GM19463 (cell line): Measurements from ENCODE around the gene DKC1.

Experiments
- ATAC-seq: cut with Tn5 transposase; IDR thresholded peaks from one replicate; pipeline ENCODE4 v1.9.1; 2021; ENCODE audit warnings: mild to moderate bottlenecking, moderate library complexity; ENCODE audit not compliant: unreplicated experiment

DKC1 gene

GRCh38 chrX:154735695-154736393, 26.8 kb upstream of the DKC1 start:
- no peak for ATAC-seq

DNA sequence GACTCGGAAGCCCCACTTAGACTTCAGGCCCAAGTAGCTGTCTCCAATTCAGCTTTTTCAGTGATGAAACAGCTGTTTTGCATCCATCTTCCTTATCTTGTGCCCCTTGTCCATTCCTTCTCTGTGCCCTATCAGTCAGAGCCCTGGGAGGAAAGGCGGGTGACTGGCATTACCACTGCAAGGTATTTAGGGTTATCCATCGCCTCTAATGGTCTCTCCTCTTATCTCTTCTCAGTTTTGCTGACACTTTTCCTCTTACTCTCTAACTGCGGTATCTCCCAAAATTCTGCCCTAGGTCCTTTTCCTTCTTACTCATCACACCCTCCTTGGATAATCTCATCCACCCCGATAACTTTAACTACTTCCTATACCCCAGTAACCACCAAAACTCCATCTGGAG, 25.5 kb upstream of the DKC1 start:
- no peak for ATAC-seq

- ATAC-seq, result no peak
Observed at GRCh38 chrX:154738011-154738738, 24.5 kb upstream of the DKC1 start.

DNA sequence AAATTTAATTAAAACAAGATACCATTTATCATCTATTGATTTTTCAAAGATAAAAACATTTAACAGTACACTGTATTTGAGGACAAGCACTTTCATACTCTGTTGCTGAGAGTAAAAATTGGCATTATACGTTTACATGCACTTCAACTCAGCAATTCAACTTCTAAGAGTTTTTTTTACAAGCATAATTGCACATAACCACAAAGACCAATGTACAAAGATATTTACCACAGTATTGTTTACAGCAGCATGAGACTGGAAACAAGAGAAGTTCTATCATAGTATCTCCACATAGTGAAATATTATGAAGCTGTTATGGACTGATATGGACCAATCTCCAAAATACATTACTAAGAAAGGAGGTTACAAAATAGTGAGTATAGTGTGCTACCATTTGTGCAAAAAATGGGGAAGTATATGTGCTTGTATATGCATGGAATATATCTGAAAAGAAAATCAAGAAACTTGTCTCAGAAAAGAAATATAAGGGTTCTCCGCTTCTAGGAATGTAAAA, 22.7 kb upstream of the DKC1 start:
- no peak for ATAC-seq

- ATAC-seq, result no peak
Observed at GRCh38 chrX:154742613-154743012, 20.1 kb upstream of the DKC1 start.

- ATAC-seq, result peak; percentile 47
Observed at GRCh38 chrX:154748712-154749339, 13.8 kb upstream of the DKC1 start.

GRCh38 chrX:154749856-154750255, 12.8 kb upstream of the DKC1 start:
- no peak for ATAC-seq

DNA sequence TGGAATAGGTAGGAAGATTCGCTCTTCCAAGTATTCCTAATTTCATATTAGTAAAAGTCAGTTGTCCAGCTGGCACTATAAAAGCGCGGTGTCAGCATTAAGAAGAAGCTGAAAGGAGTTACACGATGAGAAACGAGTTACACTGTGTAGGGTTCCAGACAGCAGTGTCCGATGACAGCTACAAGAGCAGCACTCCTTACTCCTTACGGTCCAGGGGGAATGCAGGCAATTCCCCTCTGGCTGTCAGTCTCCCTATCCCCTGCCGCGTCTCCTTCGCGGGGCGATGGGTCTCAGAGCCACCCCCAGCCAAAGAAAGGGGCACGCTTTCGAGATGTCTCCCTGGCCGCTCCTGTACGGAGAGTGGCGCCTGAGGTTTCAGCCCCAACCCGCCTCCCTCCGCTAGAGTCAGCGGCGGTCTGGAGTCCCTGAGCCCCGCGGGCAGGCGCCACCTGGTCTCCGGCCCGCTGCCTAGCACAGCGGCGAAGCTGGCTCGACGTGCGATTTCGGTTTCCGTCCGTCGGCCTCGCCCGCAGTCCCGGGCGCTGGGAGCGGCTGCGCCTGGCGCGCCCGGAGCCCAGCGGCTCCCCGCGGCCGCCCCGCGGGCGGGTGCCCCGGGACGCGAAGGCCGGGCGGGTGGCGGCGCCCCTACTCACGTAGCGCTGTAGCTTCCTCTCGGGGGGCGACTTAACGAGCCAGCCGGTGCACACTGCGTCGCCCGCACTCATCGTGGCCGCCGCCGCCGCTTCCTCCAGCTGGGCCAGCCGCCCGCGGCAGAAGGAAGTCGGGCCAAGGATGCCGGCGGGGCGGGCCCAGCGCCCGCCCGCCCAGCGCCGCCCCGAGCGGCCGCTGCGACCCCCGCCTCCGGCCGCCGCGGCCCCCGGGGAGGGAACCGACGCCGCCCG, 12.1 kb upstream of the DKC1 start, which contains the start of gene GAB3:
GAB3 (minus strand) TSS at position 777 of the 902 bp plus-strand sequence; CDS start at position 725, 52 bp downstream.
- ATAC-seq, result peak; percentile 71

DNA sequence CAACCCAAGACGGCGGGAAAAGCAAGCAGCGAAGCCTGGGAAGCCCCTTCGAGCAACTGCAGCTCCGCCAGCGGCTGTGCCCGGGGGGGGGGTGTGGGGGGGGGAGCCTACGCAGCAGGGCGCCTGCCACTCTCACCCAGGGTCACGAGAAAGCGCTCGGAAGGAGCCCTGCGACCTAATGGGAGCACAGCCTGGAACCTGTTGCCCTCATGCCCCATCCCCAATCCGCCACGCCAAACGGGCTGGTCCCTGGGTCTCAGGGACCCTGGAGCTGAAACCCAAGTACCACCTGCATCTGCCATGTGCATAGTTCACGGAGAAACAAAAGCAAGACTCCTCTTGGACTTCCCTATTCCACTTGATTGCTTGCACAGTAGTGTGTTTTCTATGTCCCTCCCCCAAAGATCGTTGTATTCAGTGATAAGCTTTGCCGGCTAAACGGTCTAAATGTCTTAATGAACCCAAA, 11.4 kb upstream of the DKC1 start:
- peak; percentile 22 for ATAC-seq

GRCh38 chrX:154751669-154752271, 10.9 kb upstream of the DKC1 start:
- ATAC-seq, result no peak

GRCh38 chrX:154758696-154759095, 4.0 kb upstream of the DKC1 start:
- no peak for ATAC-seq

- no peak for ATAC-seq
Observed at GRCh38 chrX:154761977-154762536, 607 bp upstream of the DKC1 start.

GRCh38 chrX:154774622-154775021, 12.0 kb downstream of the DKC1 start:
- ATAC-seq, result no peak

GRCh38 chrX:154775419-154776349, 13.0 kb downstream of the DKC1 start:
- ATAC-seq, result no peak

DNA sequence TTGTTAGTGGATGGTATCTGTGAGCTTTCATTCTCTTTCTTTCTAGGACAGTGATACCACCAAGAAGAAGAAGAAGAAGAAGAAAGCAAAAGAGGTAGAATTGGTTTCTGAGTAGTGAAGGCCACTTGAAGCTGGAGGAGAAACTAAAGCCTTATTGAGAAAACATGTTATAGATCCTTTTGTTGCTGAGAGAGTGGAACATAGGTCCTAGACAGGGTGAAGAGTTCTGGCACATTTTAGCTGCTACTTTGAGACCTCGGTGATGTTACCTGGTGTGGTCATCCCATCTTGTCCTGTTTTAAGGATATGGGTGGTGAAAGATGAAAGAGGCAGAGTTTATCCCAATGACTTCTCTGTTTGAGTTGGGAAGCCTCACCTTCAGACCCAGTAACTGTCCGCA, 14.1 kb downstream of the DKC1 start:
- ATAC-seq, result no peak

DNA sequence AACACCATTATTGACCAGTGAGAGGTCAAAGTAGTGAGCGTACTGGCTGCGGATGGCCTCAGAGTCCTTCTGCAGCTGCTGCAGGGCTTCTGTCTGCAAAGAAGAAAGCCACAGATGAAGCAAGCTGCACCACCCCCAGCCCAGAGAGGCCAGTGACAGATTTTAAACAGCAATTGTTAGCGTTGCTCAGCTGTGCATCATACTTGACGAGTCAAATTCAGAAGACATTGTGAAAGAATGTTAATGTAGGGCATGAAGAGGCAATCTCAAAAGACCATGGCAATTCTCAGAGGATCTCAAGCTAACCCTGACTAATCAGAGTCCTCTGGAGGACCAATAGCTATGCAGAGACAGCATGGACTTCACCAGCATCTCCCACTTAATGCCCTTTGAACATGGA, 16.6 kb downstream of the DKC1 start:
- no peak for ATAC-seq

GRCh38 chrX:154780968-154781367, 18.3 kb downstream of the DKC1 start:
- no peak for ATAC-seq

GRCh38 chrX:154784149-154784995, 21.7 kb downstream of the DKC1 start:
- ATAC-seq, result no peak
